Measurements from ENCODE around the gene OR51B4.
"Not testable (repeated sequence)": the region's sequence is repeated elsewhere in the genome, so short reads cannot be mapped to it uniquely, and the experiment has no call there.

OR51B4 gene

GRCh38 chr11:5307256-5308019 lies 5.7 kb upstream of the OR51B4 start:
- TF ChIP-seq, protein P1, sequence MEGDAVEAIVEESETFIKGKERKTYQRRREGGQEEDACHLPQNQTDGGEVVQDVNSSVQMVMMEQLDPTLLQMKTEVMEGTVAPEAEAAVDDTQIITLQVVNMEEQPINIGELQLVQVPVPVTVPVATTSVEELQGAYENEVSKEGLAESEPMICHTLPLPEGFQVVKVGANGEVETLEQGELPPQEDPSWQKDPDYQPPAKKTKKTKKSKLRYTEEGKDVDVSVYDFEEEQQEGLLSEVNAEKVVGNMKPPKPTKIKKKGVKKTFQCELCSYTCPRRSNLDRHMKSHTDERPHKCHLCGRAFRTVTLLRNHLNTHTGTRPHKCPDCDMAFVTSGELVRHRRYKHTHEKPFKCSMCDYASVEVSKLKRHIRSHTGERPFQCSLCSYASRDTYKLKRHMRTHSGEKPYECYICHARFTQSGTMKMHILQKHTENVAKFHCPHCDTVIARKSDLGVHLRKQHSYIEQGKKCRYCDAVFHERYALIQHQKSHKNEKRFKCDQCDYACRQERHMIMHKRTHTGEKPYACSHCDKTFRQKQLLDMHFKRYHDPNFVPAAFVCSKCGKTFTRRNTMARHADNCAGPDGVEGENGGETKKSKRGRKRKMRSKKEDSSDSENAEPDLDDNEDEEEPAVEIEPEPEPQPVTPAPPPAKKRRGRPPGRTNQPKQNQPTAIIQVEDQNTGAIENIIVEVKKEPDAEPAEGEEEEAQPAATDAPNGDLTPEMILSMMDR (IDR thresholded peaks at IDR 0.05; ENCODE audit: low read depth, low read length, missing control alignments), result no peak
- no peak overlapping the region for H3K4me3 ChIP-seq (replicated peaks; ENCODE audit: low read depth, low read length)
- no peak for DNase-seq (ENCODE audit: extremely low read depth, low read depth)

GRCh38 chr11:5304046-5304445 lies 2.3 kb upstream of the OR51B4 start:
- no peak for DNase-seq (ENCODE audit: extremely low read depth, low read depth)
- TF ChIP-seq, protein P1 (IDR thresholded peaks at IDR 0.05; ENCODE audit: low read depth, low read length, missing control alignments), result no peak
- no peak overlapping the region for H3K4me3 ChIP-seq (replicated peaks; ENCODE audit: low read depth, low read length)

- no peak for DNase-seq (ENCODE audit: extremely low read depth, low read depth)
- TF ChIP-seq, protein P1 (IDR thresholded peaks at IDR 0.05; ENCODE audit: low read depth, low read length, missing control alignments), result no peak
Observed at GRCh38 chr11:5303626-5304025, 1.9 kb upstream of the OR51B4 start.

GRCh38 chr11:5300251-5300650 lies 1.5 kb downstream of the OR51B4 start:
- TF ChIP-seq, protein P1 (IDR thresholded peaks at IDR 0.05; ENCODE audit: low read depth, low read length, missing control alignments), result no peak
- no peak overlapping the region for H3K4me3 ChIP-seq (replicated peaks; ENCODE audit: low read depth, low read length)

More at GRCh38 chr11:5303626-5304025, 1.9 kb upstream of the OR51B4 start:
- H3K4me3 ChIP-seq (replicated peaks; ENCODE audit: low read depth, low read length), result no peak overlapping the region

GRCh38 chr11:5298451-5298850 lies 3.3 kb downstream of the OR51B4 start:
- TF ChIP-seq, protein P1 (IDR thresholded peaks at IDR 0.05; ENCODE audit: low read depth, low read length, missing control alignments), result no peak
- no peak for DNase-seq (ENCODE audit: extremely low read depth, low read depth)
- H3K4me3 ChIP-seq (replicated peaks; ENCODE audit: low read depth, low read length), result no peak overlapping the region

More at GRCh38 chr11:5300251-5300650, 1.5 kb downstream of the OR51B4 start:
- DNase-seq (ENCODE audit: extremely low read depth, low read depth), result no peak

- no peak for DNase-seq (ENCODE audit: extremely low read depth, low read depth)
- TF ChIP-seq, protein P1 (IDR thresholded peaks at IDR 0.05; ENCODE audit: low read depth, low read length, missing control alignments), result no peak
- no peak overlapping the region for H3K4me3 ChIP-seq (replicated peaks; ENCODE audit: low read depth, low read length)
Observed at GRCh38 chr11:5297721-5298323, 3.9 kb downstream of the OR51B4 start.

GRCh38 chr11:5294342-5294995 lies 7.3 kb downstream of the OR51B4 start:
- not testable (repeated sequence) for H3K4me3 ChIP-seq (replicated peaks; ENCODE audit: low read depth, low read length); DNase-seq (ENCODE audit: extremely low read depth, low read depth)

All from HFF-Myc (cell line).